ENCODE results near the gene ZC3H12A.

The ZC3H12A gene

DNA sequence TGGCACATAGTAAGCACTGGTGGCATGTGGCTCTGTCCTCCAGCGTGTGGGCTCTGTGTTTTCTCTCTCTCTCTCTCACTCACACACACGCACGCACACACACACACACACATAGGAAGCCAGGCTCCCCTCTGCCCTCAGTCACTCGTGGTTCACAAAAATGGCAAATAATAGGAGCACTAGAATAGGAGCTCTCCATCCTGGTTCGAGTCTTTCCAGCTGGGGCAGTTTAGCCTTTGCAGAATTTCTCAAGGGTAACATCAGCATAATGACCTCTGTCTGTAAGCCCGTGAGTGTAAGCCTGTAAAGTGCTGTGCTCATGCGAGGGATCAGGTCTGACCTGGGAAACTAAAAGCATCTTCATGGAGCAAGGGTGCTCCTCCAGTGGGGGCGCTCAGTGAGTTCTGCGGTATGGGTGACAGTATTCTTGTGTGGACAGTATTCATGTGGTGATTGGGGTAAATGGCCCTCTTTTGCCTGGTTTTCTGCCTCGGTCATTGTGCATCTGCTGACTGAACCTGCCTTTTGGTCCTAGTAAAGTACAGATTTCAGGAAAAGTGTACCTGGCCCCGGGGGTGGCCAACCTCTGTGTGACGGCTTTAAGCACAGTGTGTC is 842 bp upstream of the ZC3H12A start:
- TF ChIP-seq, protein P1, sequence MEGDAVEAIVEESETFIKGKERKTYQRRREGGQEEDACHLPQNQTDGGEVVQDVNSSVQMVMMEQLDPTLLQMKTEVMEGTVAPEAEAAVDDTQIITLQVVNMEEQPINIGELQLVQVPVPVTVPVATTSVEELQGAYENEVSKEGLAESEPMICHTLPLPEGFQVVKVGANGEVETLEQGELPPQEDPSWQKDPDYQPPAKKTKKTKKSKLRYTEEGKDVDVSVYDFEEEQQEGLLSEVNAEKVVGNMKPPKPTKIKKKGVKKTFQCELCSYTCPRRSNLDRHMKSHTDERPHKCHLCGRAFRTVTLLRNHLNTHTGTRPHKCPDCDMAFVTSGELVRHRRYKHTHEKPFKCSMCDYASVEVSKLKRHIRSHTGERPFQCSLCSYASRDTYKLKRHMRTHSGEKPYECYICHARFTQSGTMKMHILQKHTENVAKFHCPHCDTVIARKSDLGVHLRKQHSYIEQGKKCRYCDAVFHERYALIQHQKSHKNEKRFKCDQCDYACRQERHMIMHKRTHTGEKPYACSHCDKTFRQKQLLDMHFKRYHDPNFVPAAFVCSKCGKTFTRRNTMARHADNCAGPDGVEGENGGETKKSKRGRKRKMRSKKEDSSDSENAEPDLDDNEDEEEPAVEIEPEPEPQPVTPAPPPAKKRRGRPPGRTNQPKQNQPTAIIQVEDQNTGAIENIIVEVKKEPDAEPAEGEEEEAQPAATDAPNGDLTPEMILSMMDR (IDR thresholded peaks at IDR 0.05; ENCODE audit: low read depth, low read length): peak; percentile 21
- H3K4me3 ChIP-seq (replicated peaks in 1 of 2; ENCODE audit: low read depth in 2 of 2, low read length in 2 of 2): peak overlapping the region; percentile 76 to 83
- peak; percentile 41 to 61 for DNase-seq (ENCODE audit: low read depth in 2 of 2)

DNA sequence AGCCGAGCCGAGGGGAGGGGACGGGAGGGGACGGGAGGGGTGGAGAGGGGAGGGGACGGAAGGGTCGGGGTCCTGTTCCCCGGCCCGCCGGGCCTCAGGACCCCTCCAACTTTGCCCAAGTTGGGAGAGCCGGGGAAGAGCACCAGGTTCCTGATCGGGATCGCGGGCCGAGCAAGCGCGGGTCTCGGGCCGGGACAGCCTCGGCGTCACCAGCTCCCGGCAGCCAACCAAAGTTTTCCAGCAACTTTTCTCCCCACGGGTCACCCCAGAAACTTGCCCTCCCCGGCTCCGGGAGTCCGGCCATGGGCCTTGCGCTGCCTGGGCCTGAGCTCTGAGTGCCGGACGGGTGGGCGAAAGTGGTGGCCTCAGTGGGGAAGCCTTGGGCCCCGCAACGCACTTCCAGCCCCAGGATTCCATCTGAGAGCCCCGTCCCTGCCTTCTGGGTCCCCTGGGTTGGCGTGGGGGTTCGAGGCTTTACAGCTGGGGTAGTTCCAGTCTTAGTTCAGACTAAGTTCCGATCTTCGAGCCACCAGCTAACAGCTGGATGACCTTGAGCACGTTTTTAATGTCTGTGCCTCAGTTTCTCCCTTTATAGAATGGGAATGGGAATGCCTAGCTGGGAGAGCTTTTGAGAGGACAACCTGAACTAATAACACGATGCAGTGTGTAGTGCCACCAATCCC is 458 bp downstream of the ZC3H12A start:
- DNase-seq (ENCODE audit: low read depth in 2 of 2): peak; percentile 40
- H3K4me3 ChIP-seq (replicated peaks in 1 of 2; ENCODE audit: low read depth in 2 of 2, low read length in 2 of 2): peak overlapping the region; percentile 74 to 88
- TF ChIP-seq, protein P1 (IDR thresholded peaks at IDR 0.05; ENCODE audit: low read depth, low read length): no peak

DNA sequence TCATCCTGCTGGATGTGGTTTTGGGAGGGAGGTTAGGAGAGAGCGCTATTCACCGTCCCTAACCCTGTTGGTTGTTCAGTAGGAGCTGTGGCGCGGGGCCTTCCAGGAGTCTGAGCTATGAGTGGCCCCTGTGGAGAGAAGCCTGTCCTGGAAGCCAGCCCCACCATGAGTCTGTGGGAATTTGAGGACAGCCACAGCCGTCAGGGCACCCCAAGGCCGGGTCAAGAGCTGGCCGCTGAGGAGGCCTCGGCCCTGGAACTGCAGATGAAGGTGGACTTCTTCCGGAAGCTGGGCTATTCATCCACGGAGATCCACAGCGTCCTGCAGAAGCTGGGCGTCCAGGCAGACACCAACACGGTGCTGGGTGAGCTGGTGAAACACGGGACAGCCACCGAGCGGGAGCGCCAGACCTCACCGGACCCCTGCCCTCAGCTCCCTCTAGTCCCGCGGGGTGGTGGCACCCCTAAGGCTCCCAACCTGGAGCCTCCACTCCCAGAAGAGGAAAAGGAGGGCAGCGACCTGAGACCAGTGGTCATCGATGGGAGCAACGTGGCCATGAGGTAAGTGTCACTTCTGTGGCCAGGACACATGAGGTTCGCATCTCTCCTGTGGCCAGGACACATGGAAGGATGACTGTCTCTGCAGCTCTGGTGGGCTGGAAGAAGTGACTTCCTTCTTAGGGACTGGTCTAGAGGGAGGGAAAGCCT is 1.2 kb downstream of the ZC3H12A start:
- peak overlapping the region; percentile 74 to 88 for H3K4me3 ChIP-seq (replicated peaks in 1 of 2; ENCODE audit: low read depth in 2 of 2, low read length in 2 of 2)
- TF ChIP-seq, protein P1 (IDR thresholded peaks at IDR 0.05; ENCODE audit: low read depth, low read length): no peak
- DNase-seq (ENCODE audit: low read depth in 2 of 2): peak in 1 of 2 donors; percentile 29

DNA sequence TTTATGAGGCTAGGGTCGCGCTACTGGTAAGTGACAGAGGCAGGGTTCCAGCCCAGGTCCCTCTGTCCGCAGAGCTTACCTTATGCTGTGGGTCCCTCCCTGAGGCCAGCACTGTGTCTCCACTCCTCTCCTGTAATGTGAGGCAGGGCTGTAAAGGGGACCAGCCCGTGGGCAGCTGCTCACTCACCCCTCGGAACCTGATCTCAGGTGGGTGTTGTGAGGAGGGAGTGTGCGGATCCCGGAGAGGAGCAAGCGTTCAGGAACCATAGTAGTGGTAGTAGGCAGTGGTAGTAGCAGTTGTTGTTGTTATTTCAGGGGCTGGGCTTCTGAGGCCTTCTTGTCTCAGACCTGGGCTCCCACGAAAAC is 1.7 kb downstream of the ZC3H12A start:
- DNase-seq (ENCODE audit: low read depth in 2 of 2): no peak
- H3K4me3 ChIP-seq (replicated peaks in 1 of 2; ENCODE audit: low read depth in 2 of 2, low read length in 2 of 2): peak overlapping the region; percentile 74 to 88
- TF ChIP-seq, protein P1 (IDR thresholded peaks at IDR 0.05; ENCODE audit: low read depth, low read length): no peak

DNA sequence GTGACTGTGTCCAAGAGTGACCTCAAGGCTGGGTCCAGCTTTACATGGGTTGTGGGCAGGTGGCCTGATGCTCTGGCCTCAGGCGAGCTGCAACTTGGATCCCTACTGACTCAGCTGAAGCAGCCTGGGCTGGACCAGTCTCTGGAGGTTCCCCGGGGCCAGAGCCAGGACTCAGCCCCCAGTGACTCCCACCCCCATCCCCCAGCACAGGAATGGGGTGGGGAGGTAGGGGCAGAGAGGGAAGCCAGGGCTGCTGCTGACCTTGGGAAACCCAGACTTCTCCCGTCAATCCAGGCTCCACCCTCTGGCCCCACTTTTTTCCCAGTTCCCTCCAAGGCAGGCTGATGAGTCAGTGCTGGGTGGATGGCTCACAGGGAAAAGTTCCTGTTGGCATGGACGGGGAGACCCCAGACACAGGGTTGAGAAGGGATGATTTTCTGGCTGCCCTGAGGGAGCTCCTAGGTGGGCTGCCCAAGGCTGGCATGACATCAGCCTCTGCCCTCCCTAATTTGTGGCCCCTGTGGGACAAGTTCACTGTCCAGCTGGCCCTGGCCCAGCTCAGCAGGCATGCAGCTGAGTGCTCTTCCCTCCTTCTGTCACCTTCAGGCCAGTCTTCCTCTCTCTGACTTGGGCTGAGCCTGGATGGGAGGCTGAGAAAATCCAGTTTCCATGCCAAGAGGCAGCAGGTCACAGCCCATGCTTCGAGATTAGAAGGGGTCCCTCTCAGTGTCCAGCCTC is 2.2 kb downstream of the ZC3H12A start:
- DNase-seq (ENCODE audit: low read depth in 2 of 2): peak; percentile 90 to 92
- TF ChIP-seq, protein P1 (IDR thresholded peaks at IDR 0.05; ENCODE audit: low read depth, low read length): no peak
- peak overlapping the region; percentile 74 to 88 for H3K4me3 ChIP-seq (replicated peaks in 1 of 2; ENCODE audit: low read depth in 2 of 2, low read length in 2 of 2)

DNA sequence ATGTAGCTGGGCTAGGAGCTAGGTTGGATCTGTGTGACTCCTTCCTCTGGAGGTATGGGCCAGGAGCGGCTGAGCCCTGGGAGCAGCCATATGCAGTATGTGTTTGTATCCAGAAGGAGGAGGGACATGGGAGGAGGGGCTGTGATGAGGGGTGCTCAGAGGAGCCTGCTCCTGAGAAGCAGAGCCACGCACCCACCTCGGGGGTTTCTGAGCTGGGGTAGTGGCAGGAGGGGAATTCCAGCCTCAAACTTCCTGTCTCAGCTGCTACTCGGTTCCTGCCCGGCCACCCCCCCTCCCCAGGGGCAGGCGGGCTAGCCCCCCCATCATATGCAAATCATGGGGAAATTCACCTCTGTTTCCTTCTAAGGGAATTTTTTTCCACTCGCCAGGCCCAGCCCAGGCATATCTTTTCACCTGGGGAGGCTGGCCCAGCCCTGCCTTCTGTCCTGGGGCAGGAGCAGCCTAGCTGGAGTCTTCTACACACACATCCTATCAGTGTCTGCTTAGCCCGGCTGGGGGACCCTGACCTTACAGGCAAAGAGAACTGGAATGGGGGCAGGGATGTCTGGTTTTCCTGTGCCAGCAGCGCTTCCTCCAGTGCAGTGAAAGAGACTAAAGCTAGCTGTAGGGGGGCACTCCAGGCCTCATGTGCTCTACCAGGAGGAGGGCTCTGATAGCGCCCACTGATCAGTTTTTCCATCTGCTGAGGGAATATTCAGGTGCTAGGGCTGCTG is 3.0 kb downstream of the ZC3H12A start:
- DNase-seq (ENCODE audit: low read depth in 2 of 2): peak; percentile 50 to 87
- TF ChIP-seq, protein P1 (IDR thresholded peaks at IDR 0.05; ENCODE audit: low read depth, low read length): no peak
- H3K4me3 ChIP-seq (replicated peaks in 1 of 2; ENCODE audit: low read depth in 2 of 2, low read length in 2 of 2): peak overlapping the region; percentile 74 to 88

Data from cardiac fibroblast (primary cell).